SK-N-DZ (cell line): ENCODE results near the gene PPID.
"Not testable (repeated sequence)": the region's sequence is repeated elsewhere in the genome, so short reads cannot be mapped to it uniquely, and the experiment has no call there.

Source experiments
- DNase-seq: peaks from one replicate; pipeline ENCODE4 v3.0.0-alpha.2; 2015; ENCODE audit warnings: low spot score

Gene PPID

DNA sequence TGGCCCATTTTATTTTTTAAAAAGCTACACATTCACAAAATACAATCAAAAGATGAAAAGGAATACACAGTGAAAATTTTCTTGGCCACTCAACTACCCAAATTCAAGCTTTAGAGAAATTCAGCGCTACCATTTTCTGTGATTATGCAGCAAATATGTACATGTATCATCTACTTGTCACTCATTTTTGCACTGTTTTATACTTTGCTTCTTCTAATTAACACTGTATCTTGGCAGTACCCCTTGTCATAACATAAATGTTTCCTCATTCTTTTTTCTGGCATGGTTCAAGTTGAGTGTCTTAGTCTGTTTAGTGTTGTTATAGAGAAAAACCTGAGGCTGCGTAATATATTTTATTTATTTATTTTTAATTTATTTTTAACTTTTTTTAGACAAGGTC, 15.7 kb upstream of the PPID start:
- no peak for DNase-seq

DNA sequence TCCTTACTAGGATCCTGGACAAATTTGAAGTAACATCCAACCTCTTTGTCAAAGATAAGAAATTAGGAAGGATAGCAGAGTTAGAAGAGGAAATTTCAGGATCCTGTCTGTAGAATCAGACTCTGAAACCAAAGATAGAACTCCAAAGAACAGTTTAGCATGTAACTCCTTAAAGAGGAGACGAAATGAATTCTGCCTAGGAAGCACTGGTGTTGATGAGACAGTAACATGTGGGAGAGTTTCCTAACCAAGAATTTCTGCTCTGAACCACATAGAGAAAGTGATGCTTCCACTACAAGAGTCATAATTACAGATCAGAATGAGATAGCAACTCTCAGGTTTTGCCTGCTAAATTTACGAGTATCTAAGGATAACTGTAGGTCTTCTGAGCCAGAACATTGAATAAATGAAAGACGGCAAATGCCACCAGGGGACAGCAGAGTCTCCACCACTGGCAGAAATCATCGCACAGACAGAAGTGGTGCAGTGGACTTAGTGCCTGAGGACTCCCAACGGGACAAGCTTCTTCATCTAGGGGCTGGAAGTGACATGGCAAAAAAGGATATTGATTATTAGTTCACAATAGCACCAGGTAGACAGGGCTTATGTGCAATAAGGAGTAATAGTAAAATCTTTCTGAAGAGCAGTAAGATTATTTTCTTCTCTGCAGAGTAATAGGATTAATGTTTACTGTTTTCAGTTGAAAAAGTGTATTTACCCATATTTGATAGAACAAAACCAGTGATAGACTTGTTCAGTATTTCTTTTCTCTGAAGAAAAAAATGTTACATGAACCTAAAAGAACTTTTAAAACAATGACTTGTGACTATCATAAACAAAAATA, 6.7 kb upstream of the PPID start:
- peak; percentile 58 for DNase-seq

DNA sequence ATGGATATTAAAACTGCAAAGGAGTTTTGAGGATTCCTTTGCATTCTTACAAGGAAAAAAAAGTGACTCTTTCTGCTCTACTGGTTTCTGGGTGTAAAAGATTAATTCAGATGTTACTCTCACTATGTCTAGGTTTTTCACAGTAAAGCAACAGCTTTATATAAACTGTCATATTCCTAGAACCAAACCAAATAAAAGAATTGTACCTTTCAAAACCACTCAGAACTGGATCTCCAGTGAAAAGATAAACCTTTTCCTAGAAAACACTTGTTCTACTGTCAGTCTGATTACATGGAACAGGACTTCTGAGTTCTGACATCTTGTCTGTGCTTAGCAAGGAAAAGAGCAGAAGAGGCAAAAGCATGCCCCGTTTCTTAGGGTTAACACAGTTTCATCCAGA, 5.0 kb upstream of the PPID start:
- DNase-seq = no peak

DNA sequence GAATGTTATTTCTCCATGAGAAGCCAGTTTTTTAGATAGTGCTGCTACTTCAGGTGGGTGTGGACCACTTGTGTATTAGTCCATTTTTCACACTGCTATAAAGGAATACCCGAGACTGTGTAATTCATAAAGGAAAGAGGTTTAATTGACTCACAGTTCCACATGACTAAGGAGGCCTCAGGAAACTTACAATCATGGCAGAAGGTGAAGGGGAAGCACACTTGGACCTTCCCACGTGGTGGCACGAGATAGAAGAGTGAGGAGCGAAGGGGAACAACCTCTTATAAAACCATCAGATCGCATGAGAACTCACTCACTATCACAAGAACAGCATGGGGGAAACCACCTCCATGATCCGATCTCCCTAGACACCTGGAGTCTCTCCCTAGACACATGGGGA, 3.4 kb upstream of the PPID start:
- no peak for DNase-seq

DNA sequence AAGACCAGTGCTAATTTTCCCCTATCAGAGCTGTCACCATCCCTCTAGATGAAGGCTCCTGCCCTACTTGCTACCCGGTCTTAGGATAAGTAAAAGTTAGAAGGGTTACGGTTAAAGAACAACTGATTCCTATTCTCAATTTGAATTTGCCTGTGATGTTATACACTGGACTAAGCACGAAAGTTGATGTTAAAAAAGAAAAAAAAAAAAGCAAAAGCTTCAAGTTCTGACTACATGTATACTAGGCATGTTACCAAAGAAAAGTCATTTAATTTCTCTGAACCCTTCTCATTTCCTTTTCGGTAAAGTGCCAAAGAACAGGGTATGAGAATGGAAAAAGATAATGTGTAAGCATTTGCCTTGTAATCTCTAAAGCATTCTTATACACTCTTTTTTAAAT, 1.4 kb upstream of the PPID start:
- DNase-seq = no peak

DNA sequence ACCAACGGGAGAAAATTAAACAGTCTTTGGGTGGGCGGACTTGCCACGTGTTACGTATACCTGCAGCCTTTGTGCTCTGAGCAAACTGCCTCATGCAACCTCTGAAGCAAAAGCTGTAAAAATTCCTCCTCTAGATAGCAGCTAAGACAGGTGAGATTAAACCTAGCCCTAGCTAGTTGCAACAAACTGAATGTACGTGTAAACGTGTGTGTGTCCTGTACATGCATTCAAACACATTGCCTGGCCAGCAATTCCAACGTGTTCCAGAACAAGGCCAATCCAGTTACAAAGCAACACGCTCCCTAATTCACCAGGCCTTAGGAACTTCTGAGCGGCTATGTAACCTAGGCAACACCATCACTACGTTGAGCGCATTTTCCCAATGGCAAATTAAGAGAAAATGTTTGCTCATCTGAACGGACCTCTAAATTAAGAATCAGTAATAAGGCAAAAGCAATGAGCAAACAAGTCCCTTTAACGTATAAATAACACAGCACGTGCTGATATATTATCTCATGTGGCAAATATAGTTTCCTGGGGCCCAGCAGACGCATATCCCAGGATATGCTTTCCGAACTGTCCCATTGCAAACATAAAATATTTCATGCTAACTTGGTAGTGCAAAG, 792 bp downstream of the PPID start:
- peak; percentile 43 for DNase-seq

DNA sequence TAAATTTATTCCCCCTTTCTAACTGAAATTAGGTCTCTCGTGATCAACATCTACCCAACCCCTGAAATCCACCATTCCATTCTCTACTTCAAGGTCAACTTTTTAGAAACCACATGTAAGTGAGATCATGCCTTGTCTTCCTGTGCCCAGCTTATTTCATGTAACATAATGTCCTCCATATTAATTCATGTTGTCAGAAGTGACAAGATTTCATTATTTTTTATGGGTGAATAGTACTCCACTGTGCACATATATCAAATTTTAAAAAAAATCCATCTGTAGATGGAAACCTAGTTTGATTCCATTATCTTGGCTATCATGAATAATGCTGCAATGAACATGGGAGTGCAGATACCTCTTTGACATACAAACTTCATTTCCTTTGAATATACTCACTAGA, 1.5 kb downstream of the PPID start:
- DNase-seq = no peak

DNA sequence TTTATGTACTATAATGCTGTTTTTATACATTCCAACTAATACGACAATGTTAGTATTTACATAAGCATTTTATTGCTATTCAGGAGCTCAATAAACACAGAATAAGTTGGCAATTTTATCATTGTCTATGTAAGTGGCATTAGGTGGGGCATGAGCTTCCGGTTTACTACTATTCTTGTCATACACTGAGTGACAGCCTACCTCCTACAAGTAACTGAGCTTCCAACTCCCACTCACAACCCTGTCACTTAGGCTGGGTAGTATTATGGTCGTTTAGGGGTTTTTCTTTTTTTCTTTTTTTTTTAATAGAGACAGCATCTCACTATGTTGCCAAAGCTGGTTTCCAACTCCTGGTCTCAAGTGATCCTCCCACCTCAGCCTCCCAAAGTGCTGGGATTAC, 7.4 kb downstream of the PPID start:
- no peak for DNase-seq

DNA sequence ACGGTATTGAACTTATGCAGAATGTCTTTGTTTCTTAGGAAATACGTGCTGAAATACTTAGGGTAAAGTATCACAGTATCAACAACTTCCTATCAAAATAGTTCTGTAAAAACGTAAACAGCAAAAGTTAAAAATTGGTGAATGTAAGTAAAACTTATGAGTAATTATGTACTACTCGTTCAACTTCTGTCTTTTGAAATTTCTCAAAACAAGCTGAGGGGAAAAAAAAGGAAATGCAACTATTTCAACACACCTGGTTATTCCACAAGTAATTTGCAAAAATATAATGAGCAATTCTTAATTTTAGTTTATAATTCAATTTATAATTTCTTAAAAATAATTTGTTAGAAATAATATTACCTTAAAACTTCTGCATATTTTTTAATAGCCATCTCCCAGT, 8.3 kb downstream of the PPID start:
- no peak for DNase-seq

DNA sequence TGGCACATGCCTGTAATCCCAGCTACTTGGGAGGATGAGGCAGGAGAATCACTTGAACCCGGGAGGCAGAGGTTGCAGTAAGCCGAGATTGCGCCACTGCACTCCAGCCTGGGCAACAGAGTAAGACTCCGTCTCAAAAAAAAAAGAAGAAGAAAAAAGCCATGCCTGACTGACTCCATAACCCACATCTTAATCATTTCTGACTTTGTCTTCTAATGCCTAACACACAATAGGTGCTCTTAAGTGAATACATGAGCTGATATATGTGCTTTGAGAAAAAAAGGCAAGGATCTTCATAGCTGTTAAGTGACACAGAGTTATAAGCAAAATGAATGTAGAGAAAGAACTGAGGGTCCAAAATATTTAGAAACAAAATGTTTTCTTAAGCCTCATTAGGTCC, 10.6 kb downstream of the PPID start:
- not testable (repeated sequence) for DNase-seq

DNA sequence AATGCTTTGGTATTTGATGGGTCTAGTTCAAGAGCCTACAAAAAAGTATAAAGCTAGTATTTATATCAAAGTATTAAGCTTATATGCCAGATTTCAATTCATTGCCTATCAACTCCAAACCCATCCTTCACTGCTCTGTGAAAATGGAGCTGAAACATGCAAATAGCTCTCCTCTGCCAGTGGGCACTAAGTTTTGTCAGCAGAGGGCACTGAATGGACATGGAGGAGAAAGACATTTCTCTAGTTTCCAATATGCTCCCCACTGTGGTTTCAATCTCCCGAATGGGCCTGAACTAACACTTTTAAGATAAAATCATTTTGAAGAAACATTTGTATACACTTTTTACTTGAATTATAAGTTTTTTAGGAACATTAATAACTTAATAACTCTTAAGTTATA, 12.4 kb downstream of the PPID start:
- DNase-seq = no peak

DNA sequence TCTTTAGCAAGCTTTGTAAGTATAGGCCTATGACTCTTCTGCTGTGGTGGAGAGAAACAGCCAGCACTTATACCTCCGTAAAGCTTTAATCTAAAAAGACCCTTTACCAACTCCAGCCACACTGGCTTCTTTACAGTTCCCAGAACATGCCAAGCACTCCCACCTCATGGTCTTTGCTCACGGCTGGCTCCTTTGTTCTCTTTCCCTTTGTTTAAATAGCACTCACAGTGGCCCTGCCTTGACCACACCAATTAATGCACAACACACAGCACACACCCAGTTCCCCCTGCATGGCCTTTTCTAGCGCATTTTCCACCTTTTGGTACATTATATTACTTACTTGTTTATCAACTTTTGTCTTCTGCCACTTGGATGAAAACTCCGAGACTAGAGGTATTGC, 18.9 kb downstream of the PPID start:
- no peak for DNase-seq

DNA sequence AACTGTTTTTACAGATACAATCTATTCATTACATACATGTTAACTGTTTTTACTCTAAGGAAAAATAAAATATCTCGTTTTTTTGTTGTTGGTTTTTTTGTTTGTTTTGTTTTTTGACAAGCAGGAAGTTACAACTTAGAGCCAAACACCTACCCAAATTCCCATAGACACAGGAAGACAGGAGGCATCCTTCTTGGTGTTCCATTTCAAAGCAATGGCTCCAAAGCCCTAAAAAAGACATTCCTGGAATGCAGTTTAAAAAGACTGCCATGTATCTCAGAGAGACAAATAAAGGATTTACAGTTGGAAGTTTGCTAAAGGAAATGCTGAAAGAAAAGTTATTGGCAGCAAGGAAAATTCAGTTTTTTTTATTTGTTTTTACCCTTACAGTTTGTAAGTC, 34.4 kb downstream of the PPID start:
- DNase-seq = no peak

DNA sequence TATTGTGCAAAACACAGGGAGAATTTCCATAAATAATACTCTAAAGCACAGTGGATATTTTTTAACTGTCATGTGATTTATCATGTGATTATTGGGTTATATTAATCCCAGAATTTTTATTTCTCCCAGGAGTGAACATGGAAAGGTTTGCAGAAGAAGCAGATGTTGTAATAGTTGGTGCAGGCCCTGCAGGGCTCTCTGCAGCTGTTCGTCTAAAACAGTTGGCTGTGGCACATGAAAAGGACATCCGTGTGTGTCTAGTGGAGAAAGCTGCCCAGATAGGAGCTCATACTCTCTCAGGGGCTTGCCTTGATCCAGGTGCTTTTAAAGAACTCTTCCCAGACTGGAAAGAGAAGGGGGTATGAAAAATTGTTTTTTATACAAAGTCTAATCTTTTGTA, 41.1 kb downstream of the PPID start:
- no peak for DNase-seq

DNA sequence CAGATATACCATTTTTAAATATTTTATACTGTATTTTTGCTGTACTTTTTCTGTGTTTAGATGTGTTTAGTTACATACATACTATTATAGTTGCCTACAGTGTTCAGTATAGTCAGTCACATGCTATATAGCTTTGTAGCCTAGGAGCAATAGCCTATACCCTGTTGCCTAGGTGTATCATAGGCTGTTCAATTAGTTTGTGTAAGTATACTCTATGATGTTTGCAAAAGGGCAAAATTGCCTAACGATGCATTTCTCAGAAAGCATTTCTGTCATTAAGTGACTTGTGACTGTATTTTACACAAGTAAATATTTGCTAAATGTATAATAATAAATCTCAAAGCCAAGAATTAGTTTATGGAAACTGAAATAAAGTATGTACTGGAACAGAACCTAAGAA, 41.6 kb downstream of the PPID start:
- no peak for DNase-seq

DNA sequence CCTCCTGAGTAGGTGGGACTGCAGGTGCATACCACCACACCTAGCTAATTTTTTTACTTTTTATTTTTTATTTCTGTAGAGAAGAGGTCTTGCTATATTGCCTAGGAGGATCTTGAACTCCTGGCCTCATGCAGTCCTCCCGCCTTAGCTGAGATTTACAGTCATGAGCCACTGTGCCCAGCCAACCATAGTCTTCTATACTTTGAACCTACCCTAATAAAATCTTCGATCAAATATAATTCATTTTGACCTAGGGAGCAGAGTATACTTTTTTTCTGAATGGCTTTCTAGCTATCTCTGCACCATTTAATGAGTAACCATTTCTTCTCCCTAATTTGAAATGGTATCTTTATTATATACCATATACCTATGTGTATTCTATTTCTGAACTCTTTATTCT, 44.4 kb downstream of the PPID start:
- no peak for DNase-seq

DNA sequence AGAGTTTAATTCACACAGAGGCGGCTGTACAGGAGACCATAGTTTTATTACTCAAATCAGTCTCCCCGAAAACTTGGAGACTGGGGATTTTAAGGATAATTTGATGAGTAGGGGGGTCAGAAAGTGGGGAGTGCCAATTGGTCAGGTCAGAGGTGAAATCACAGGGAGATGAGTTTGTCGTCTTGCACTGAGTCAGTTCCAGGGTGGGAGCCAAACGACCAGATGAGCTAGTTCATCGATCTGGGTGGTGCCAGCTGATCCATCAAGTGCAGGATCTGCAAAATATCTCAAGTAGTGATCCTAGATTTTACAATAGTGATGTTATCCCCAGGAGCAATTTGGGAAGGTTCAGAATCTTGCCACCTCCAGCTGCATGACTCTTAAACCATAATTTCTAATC, 47.1 kb downstream of the PPID start:
- no peak for DNase-seq

DNA sequence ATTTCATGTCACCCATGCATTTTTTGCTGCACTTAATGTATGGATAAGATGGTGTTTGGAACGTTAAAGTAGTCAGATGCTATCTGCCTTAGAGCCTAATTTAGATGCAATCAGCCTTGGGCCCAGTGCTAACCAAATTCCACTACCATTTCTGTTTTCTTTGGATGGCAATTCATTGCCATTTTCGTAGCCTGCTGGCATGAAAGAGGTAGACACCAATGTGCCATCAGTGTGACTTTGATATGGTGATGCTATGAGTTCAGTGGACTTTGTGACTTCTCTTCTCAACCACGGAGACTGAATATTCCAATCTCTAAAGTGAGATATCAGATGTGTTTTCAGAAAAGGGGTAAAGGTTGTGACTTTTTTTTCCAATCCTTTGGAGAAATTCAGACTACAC, 49.6 kb downstream of the PPID start:
- peak; percentile 21 for DNase-seq

DNA sequence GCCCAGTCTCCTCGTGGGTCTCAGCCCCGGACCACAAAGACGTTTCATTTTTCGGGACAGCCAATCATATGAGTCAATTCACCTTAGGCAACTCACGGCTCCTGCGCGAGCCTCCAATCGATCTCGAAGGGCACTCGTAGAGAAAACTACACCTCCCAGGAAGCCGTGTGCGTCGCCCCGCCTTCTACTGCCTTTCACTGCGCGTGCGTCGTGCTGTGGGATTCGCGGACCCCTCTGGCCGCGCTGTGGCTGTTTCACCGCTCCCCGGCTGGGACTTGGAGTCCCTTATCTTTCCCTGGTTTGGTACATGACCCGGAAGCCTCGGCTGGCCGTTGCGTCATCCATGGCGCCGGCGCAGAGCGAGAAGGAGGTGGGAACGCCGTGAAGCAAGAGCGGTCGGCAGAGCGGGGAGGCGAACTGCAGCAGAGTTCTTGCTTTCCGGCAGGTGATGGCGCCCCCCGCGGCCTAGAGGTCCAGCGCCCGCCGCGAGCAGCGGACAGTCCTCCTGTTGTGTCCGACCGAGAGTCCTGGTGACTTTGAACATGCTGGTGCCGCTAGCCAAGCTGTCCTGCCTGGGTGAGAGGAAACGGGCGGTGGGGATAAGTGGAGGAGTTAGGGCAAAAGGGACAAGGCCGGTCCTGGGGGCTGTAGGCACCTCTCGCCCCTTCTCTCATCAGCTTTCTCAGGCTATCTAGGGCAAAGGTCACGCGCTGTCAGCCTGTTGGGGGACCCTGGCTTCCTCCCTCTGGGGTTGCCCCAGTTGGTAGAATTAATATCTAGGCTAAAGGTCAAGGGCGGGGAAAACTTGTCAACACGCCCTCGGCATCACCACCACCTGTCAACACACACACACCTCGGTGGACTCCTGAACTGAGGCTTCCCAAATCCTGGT, 51.0 kb downstream of the PPID start, which contains the start of gene ETFDH:
ETFDH (plus strand) TSS at position 382 of the 892 bp plus-strand sequence; CDS start at position 543, 161 bp downstream.
- DNase-seq = peak; percentile 99

DNA sequence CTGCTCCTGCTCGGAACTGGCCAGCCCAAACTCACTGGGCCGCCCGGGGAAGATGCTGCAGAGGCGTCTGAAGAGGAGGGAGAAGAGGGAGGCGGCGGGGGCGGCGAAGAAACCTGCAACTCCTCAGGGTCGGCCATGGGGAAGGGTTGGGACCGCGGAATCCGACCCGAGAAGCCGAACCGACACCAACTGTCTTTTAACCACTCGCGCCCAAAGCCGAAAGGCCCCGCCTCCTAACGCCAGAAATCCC, 51.6 kb downstream of the PPID start, which contains the start of gene C4orf46:
C4orf46 (minus strand) TSS at position 223 of the 250 bp plus-strand sequence; CDS start at position 137, 86 bp downstream.
- no peak for DNase-seq

DNA sequence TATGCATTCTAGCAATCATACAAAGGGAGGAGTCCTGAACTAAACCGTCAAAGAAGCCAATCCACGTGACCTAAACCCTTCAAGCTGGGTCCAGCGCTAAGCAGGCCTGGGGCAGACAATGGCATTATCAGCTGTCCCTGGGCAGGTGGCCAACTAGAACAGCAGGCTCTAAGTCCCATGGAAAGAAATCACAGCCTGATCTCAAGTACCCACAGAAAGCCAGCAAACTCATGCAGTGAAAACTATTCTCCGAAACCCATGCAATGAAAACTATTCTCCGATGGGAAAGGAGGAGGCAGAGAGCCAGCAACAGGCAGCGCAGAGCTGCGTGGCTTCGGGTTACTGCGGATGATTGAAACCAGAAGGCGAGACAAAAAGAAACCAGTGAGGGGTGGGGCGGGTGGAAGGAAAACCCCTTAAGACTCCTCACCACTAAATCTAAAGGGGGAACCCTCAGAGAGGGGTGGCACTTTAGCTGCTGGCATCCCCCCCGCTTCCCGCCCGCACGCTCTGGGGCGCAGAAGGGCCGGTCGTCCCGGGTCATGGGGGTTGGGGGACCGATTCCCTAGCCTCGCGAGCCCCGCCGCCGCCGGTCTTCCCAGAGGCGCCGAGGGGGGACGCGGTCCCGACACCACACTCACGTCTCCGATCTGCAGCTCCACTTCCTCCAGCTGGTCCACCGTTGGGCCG, 52.1 kb downstream of the PPID start:
- DNase-seq = peak; percentile 76

DNA sequence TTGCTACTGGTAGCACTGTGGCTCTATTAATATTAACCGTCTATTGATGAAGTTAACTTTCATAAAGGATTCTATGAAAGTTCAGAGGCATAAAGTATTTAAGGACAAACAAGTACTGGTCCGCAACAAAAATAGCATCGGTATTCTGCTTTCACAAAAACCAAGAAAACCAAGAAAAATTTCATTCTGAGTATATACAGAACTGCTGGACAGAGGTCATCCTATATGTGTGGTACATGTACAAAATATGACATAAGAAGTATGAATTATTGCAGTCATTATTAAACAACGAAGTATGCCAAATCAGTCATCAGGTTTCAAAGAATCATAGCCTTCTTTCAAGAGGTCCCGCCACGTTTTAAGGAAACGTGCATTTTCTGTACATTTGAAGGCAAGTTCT, 53.9 kb downstream of the PPID start:
- DNase-seq = no peak
